ENCODE results near the gene RIPOR3. TPM values are rescaled to one million over a fixed set of nuclear protein-coding genes. Genes with fewer than 3 reads are reported as not detected.
"Not testable (repeated sequence)": the region's sequence is repeated elsewhere in the genome, so short reads cannot be mapped to it uniquely, and the experiment has no call there.

Gene RIPOR3
- total RNA-seq, 2 experiments from 2014 or later = 0.53 TPM; not detected in 1

DNA sequence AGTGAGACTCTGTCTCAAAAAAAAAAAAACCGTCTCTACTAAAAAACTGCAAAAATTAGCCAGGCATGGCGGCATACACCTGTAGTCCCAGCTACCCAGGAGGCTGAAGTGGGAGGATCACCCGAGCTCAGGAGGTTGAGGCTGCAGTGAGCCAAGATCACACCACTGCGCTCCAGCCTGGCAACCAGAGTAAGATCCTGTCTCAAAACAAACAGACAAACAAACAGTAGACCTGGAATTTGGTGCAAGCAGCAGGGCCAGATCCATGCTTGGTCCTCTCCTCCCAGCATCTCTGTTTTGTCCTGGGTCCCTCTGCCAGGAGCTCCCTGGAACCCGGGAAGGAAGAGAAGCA, 11.6 kb downstream of the RIPOR3 start:
- H3K79me2 ChIP-seq (ENCODE audit: insufficient read depth, low read depth, low read length) = no peaks in the 10 kb centered on the region
- H3K4me2 ChIP-seq (ENCODE audit: low read length) = no peak overlapping the region
- no peak for DNase-seq (ENCODE audit: low spot score)
- no peaks in the 10 kb centered on the region for H4K20me1 ChIP-seq (ENCODE audit: insufficient read depth, low read length)
- no peaks in the 10 kb centered on the region for H3K9me2 ChIP-seq (ENCODE audit: insufficient read depth, low read length)
- H2AFZ ChIP-seq (ENCODE audit: low read length) = no peak overlapping the region
- TF ChIP-seq, protein P1, sequence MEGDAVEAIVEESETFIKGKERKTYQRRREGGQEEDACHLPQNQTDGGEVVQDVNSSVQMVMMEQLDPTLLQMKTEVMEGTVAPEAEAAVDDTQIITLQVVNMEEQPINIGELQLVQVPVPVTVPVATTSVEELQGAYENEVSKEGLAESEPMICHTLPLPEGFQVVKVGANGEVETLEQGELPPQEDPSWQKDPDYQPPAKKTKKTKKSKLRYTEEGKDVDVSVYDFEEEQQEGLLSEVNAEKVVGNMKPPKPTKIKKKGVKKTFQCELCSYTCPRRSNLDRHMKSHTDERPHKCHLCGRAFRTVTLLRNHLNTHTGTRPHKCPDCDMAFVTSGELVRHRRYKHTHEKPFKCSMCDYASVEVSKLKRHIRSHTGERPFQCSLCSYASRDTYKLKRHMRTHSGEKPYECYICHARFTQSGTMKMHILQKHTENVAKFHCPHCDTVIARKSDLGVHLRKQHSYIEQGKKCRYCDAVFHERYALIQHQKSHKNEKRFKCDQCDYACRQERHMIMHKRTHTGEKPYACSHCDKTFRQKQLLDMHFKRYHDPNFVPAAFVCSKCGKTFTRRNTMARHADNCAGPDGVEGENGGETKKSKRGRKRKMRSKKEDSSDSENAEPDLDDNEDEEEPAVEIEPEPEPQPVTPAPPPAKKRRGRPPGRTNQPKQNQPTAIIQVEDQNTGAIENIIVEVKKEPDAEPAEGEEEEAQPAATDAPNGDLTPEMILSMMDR (conservative IDR thresholded peaks at IDR 0.05; ENCODE audit: low read length) = no peak
- TF ChIP-seq EZH2phosphoT487 (IDR thresholded peaks at IDR 0.05; ENCODE audit: borderline replicate concordance, low read depth, low read length) = no peak
- no peaks in the 10 kb centered on the region for H3K9me3 ChIP-seq (ENCODE audit: low read length)
- no peaks in the 10 kb centered on the region for H3K36me3 ChIP-seq (ENCODE audit: insufficient read depth, low read length)
- intact Hi-C loops (cut with micrococcal nuclease; ENCODE audit: unreplicated experiment) = no loop called here
- ChIA-PET CTCF (ENCODE audit: unreplicated experiment) (no interaction called here), POLR2A (interaction anchor here (0.6 kb wide), 1 partner anchor 108 kb away, joined by 3 read pairs; no protein-coding TSS in a partner anchor)
- BruUV-seq (replicated peaks) = no TSS peak
- H3K27ac ChIP-seq (ENCODE audit: low read depth, low read length, poor library complexity, severe bottlenecking) = no peak overlapping the region
- H3K4me1 ChIP-seq (ENCODE audit: insufficient read depth, low read length, poor library complexity, severe bottlenecking) = no peaks in the 10 kb centered on the region
- H3K4me3 ChIP-seq (ENCODE audit: low read depth, low read length, poor library complexity, severe bottlenecking) = no peak overlapping the region

DNA sequence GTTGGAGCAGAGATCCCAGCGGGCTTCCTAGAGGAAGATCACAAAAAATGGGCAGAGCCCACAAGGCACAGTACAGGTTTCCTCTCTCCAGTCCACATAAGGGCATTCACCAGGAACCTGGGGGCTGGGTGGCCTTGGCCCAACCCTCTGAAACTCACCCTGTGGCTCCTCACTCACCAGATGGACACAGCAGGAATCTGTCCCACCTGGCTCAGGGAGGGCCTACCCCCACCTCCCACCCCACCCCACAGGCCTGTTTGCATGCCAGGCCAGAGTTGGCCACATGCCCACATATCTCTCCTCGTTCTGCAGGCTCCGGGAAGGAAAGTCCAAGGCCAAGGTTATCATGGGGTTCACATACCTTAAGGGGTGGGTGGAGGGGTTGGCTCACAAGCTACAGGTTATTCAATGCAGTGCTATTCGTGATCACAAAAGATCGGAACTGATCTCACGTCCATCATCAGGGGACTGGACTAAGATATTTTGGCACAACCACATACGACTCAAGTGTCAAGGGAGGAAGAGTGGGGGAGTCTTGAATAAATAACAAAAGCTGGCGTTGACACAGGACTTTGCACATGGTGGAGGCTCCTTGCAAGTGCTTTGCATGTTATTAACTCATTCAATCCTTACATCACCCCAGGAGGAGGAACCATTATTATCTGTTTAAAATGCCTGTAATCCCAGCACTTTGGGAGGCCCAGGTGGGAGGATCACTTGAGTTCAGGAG, 13.0 kb downstream of the RIPOR3 start:
- CTCF ChIA-PET (ENCODE audit: unreplicated experiment) = no interaction called here
- TF ChIP-seq, protein P1 (conservative IDR thresholded peaks at IDR 0.05; ENCODE audit: low read length) = no peak
- TF ChIP-seq EZH2phosphoT487 (IDR thresholded peaks at IDR 0.05; ENCODE audit: borderline replicate concordance, low read depth, low read length) = no peak
- DNase-seq (ENCODE audit: low spot score) = no peak
- no peak overlapping the region for H3K27ac ChIP-seq (ENCODE audit: low read depth, low read length, poor library complexity, severe bottlenecking)
- no peaks in the 10 kb centered on the region for H3K9me2 ChIP-seq (ENCODE audit: insufficient read depth, low read length)
- no peak overlapping the region for H2AFZ ChIP-seq (ENCODE audit: low read length)
- no peaks in the 10 kb centered on the region for H3K9me3 ChIP-seq (ENCODE audit: low read length)
- POLR2A ChIA-PET = interaction anchor here (0.6 kb wide), 1 partner anchor 309 kb away, joined by 3 read pairs; no protein-coding TSS in a partner anchor
- no TSS peak for BruUV-seq (replicated peaks)
- H3K79me2 ChIP-seq (ENCODE audit: insufficient read depth, low read depth, low read length) = no peaks in the 10 kb centered on the region
- H3K4me2 ChIP-seq (ENCODE audit: low read length) = no peak overlapping the region
- H3K4me3 ChIP-seq (ENCODE audit: low read depth, low read length, poor library complexity, severe bottlenecking) = no peak overlapping the region
- no peaks in the 10 kb centered on the region for H3K4me1 ChIP-seq (ENCODE audit: insufficient read depth, low read length, poor library complexity, severe bottlenecking)
- H4K20me1 ChIP-seq (ENCODE audit: insufficient read depth, low read length) = no peaks in the 10 kb centered on the region
- H3K36me3 ChIP-seq (ENCODE audit: insufficient read depth, low read length) = no peaks in the 10 kb centered on the region
- intact Hi-C loops (cut with micrococcal nuclease; ENCODE audit: unreplicated experiment) = no loop called here

DNA sequence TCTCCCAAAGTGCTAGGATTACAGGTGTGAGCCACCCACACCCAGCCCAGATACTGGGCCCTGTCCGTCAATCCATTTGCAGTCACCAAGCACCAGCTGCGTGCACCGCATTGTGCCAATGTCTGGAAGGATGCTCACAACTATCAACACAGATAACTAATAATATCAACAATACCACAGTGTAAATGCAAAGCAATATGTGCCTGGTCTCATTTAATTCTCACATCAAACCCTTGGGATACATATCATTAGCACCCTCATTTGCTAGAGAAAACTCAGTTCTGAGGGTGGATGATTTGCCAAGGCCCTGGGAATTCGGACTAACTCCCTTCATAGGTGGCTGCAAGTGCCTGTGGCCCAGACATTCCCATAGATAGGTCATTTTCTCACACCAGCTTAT, 14.5 kb downstream of the RIPOR3 start:
- no peaks in the 10 kb centered on the region for H3K36me3 ChIP-seq (ENCODE audit: insufficient read depth, low read length)
- H3K79me2 ChIP-seq (ENCODE audit: insufficient read depth, low read depth, low read length) = no peaks in the 10 kb centered on the region
- no peak overlapping the region for H3K4me2 ChIP-seq (ENCODE audit: low read length)
- H4K20me1 ChIP-seq (ENCODE audit: insufficient read depth, low read length) = no peaks in the 10 kb centered on the region
- no peaks in the 10 kb centered on the region for H3K9me2 ChIP-seq (ENCODE audit: insufficient read depth, low read length)
- CTCF ChIA-PET (ENCODE audit: unreplicated experiment) = no interaction called here
- no peak for DNase-seq (ENCODE audit: low spot score)
- intact Hi-C loops (cut with micrococcal nuclease; ENCODE audit: unreplicated experiment) = no loop called here
- no peaks in the 10 kb centered on the region for H3K4me1 ChIP-seq (ENCODE audit: insufficient read depth, low read length, poor library complexity, severe bottlenecking)
- TF ChIP-seq, protein P1 (conservative IDR thresholded peaks at IDR 0.05; ENCODE audit: low read length) = no peak
- TF ChIP-seq EZH2phosphoT487 (IDR thresholded peaks at IDR 0.05; ENCODE audit: borderline replicate concordance, low read depth, low read length) = no peak
- H3K27ac ChIP-seq (ENCODE audit: low read depth, low read length, poor library complexity, severe bottlenecking) = no peak overlapping the region
- no peak overlapping the region for H2AFZ ChIP-seq (ENCODE audit: low read length)
- BruUV-seq (replicated peaks) = no TSS peak
- no peak overlapping the region for H3K4me3 ChIP-seq (ENCODE audit: low read depth, low read length, poor library complexity, severe bottlenecking)
- POLR2A ChIA-PET = interaction anchor here (0.6 kb wide), 2 partner anchors 44 to 308 kb away, joined by 3 to 4 read pairs; no protein-coding TSS in a partner anchor
- H3K9me3 ChIP-seq (ENCODE audit: low read length) = no peaks in the 10 kb centered on the region

DNA sequence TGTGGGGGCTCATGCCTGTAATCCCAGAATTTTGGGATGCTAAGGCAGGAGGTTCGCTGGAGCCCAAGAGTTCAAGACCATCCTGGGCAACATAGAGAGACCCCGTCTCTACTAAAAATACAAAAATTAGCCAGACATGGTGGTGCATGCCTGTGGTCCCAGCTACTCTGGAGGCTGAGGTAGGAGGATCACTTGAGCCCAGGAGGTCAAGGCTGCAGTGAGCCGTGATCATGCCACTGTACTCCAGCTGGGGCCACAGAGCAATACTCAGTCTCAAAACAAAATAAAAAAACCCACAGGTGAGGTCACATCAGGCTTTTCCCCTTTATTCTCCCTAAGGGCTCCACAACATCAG, 15.0 kb downstream of the RIPOR3 start:
- H3K36me3 ChIP-seq (ENCODE audit: insufficient read depth, low read length); intact Hi-C loops (cut with micrococcal nuclease; ENCODE audit: unreplicated experiment); H3K4me2 ChIP-seq (ENCODE audit: low read length); H3K4me3 ChIP-seq (ENCODE audit: low read depth, low read length, poor library complexity, severe bottlenecking); H3K4me1 ChIP-seq (ENCODE audit: insufficient read depth, low read length, poor library complexity, severe bottlenecking); H2AFZ ChIP-seq (ENCODE audit: low read length); H3K9me2 ChIP-seq (ENCODE audit: insufficient read depth, low read length); H3K27ac ChIP-seq (ENCODE audit: low read depth, low read length, poor library complexity, severe bottlenecking); BruUV-seq (replicated peaks); DNase-seq (ENCODE audit: low spot score); H3K79me2 ChIP-seq (ENCODE audit: insufficient read depth, low read depth, low read length); H3K9me3 ChIP-seq (ENCODE audit: low read length); H4K20me1 ChIP-seq (ENCODE audit: insufficient read depth, low read length): not testable (repeated sequence)
- POLR2A ChIA-PET = interaction anchor here (0.6 kb wide), 2 partner anchors 44 to 309 kb away, joined by 3 to 4 read pairs; no protein-coding TSS in a partner anchor
- CTCF ChIA-PET (ENCODE audit: unreplicated experiment) = interaction anchor here (0.6 kb wide), 1 partner anchor 305 kb away, joined by 3 read pairs; no protein-coding TSS in a partner anchor

All from OCI-LY7 (cell line).